HG02588 (cell line): ENCODE measurements around the gene TOLLIP.

ENCODE experiments used
- ATAC-seq: cut with Tn5 transposase; IDR thresholded peaks from one replicate; pipeline ENCODE4 v1.9.1; 2021; ENCODE audit warnings: mild to moderate bottlenecking, moderate library complexity; ENCODE audit not compliant: unreplicated experiment

TOLLIP gene

DNA sequence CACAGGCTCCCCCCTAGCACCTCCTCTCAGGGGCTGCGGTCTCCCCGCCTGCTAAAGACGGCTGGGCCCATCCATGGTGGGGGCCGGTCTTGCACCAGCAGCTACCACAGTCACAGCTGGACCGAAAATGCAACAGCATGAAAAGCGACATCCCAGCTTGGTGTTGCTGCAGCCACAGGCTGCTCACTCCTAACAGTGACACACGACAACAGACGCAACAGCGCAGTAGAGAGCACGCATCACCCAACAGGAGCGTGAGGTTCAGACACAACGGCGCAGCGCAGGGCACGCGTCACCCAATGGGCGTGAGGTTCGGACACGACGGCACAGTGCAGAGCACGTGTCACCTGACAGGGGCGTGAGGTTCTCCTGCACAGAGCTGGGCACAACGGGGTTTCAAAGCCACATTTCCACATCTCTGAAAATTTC is 24.1 kb downstream of the TOLLIP start:
- ATAC-seq, result no peak

DNA sequence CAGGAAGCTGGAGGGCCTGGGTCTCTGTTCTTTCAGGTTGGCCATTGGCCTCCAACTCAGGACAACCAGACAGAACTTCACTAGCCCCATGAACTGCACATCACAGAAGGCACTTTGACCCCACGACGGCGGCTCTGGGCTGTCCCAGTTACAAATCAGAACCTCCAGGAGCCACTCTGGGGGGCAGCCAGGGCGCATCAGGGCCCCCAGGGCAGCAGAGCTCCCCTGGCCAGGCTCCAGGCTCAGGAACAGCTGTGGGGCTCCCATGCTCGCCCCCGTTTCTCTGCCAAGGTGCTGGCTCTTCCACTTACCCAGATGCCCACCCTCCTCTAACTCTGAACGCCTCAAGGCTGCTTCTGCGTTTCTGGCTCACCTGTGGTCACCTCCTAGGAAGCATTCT is 25.5 kb downstream of the TOLLIP start:
- ATAC-seq, result no peak

DNA sequence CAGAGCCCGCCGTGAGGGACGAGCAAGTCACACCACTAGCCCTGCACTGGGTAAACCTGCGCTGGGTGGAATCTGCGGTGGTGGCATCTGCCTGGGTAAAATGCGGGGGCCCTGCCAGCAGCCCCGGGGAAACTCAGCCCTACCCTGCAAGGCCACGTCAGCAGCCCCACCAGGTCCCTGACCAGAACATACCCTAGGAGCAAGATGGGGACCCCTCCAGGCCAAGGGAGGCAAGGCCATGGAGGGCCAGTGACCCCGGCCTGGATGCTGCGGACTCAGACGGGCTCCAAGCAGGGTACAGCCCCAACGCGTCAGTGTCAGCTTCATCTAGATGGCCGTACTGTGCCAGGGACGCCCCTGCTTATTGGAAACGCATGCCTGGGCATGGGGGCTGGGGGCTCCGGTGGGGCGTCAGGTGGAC is 26.3 kb downstream of the TOLLIP start:
- ATAC-seq, result no peak

DNA sequence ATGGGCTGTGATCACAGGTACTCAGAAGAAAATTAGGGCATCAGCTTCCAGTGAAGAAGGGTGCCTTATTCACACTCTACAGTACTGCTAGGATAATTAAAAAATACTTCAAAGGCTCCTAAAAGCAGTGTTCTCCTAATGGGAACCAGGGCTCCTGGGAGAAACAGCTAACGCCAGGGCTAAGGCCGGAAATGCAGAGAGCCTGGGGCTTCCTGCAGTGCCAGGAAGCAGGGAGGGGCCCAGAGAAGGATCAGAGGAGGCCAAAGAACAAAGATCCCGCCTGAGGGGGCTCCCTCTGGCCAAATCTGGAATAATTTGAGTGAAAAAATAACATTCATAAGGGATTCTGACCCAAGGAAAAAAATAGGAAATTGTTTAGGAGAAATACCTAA is 27.5 kb downstream of the TOLLIP start:
- no peak for ATAC-seq

DNA sequence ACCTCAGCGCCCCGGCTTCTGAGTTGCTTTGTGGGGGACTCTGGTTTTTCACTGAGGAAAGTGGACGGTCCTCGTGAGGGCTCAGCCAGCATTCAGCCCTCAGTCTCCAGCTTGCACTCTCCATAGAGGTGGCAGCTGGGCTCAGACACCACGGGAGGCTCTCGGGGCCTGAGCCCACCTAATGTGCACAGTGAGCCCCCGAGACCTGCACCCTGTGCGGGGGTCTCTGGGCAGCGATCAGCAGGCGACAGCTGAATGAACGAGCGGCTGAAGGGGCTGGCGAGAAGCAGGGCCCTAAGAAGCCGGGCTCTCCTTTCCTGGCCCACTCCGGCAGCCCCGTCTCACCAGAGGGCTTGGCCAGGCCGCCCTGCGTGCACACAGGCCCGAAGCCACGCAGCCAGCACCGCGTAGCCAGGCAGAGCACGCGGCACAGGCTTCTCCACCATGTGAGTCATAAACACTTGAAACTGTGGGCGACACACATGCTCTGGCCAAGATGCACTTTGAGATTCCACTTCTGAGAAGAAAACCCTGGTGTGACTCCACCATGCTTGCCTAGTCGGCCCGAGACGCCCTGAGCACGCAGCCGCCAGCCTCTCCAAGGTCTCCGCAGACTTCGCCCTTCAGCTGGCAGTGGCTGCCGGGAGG is 28.0 kb downstream of the TOLLIP start:
- no peak for ATAC-seq

DNA sequence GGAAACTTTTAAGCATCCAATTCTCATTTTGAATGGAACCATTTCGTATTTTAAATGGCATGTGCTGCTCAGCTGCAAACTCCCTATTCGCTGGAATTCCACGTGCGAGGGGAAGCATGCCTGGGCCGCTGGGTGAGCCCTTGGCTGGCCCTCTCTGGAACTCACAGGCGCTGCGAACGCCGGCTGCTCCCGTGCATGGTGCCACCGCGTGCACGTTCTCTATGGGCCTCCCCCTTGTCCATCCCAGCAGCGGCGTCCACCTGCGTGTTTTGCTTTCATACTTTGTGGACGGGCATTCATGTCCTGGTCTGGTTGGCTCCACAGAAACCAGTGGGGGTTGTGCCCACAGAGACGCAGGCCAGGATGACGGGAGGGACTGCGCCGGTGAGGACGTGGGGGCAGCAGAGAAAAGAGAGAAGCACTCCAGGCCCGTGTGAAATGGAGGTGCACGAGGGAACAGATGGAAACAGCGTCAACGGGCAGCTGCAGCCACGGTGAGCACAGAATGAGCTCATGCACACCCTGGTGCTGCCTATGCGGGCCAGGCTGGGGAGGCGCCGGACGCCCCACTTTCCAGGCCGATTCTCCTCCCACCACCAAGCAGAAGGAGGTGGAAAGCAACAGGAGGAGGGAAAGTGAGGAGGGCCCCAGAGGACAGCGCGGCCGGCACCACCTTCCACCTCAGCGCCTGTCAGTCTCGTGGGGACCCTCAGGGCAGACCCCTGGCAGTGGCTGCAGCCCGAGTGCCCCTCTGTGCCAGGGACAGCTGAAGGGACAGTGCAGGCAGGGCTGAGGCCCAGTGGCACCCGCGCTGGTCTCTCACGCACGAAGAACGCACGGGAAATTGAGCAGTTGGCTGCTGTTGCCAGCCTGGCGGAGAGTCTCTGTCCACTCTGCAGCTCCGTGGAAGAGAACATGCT is 29.1 kb downstream of the TOLLIP start:
- ATAC-seq, result no peak

DNA sequence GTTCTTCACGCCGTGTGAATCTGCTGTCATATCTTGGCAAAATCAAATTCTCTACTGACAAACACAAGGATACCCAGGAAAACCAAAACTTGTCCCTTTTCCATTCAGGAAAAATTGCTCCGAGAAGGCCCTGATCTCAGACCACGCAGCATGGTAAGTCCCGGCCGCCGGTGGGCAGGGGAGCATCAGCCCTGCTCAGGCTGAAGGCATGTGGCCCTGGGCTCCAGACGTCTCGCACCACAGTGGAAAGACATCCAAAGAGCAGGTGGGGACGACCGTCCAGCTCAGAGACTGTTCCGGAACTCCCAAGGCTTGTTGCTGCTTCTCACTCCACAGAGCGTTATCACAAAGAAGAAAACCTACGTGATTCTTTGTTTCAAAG is 29.8 kb downstream of the TOLLIP start:
- no peak for ATAC-seq

DNA sequence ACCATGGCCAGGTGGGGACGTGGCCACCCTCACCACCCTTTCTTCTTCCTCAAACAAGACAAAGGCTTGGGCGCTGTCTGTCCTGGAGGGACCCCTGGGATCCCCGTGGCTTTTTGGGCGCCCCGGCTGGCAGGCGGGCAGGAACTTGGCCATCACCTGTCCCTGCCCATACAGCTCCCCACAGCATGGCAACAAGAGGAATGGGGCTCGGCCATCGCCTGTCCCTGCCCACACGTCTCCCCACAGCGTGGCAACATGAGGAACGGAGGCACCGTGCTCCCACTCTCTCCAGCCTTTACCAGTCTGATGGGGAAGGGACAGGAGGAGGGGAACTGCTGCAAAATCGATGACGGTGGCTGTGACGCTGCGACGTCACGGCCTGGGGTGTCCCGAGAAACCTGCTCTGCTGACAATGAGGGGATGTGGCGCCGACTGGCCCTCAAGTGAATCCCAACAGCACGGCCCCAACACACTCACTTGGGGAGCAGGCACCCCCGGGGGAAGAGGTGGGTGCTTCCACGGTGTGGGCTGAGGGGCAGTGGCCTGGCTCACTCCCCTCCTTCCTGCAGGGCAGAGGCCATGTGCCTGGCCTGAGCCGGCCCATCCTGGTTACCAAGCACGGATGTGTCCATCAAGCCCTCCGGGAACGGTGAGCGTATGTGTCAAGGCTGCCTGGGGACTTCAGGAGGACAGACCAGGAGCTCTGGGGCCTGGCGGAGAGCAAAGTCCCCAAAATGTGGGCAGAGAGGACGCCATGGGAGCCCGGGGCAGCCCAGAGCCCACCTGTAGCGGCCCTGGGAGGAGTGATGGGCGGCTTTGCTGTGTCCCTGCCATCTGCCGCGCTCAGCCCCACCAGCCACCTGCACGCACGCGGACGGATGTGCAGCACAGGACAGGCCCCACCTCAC is 30.4 kb downstream of the TOLLIP start:
- ATAC-seq, result no peak

DNA sequence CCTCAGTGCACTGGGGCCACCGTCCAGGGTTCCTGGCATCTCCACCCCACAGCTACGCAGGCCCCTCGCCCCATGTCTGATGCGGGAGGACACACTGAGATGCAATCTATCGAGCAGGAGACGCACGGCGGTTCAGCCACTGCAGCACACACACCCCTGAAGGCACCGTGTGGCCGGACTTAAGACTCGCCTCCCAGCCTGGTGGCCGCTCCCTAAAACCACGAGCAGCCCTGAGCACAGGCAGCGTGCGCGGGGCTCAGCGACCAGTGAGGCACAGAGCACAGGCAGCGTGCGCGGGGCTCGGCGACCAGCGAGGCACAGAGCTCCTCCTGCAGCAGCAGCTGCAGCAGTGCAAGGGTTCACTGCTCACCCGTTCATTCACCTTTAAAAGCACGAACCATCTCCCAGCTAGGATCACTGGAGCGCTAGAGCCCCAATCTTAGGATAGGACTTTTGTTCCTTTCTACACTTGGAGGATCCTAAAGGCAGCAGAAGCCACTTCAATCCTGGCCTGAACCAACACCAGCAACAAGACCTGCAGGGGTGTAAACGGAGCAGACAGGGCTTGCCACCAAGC is 31.4 kb downstream of the TOLLIP start:
- ATAC-seq, result no peak

DNA sequence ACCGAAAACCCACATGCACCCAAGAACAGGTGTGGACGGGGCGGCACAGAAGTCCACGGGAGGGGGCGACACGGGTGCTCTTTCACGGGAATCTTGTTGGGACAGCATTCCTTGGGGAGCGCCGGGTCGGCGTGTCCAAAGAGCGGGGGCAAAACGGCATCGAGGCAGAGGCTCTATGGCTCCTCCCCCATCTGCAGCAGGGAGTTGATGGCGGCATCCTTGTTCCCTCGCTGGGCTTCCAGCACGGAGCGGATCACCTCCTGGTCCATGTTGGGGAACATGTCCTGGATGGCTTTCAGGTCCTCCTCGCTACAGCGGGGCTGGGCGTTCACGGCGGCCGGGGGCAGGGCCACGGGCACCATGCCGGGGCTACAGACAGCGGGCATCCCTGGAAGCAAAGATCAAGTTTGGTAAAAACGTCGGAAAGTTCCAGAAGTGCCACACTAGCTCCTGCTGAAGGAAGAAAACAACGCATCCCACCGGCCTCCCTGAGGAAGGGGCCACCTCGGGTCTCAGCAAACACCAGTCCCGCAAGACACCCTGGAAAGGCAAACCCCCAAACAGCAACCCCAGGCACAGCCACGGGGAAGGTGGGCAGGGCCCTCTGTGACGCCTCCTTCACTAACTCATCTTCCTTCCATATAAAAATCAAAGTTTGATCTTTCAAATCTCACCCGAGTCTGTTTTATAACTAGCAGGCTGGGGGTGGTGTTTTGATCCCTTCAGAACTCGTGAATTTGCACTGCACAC is 32.4 kb downstream of the TOLLIP start:
- no peak for ATAC-seq

DNA sequence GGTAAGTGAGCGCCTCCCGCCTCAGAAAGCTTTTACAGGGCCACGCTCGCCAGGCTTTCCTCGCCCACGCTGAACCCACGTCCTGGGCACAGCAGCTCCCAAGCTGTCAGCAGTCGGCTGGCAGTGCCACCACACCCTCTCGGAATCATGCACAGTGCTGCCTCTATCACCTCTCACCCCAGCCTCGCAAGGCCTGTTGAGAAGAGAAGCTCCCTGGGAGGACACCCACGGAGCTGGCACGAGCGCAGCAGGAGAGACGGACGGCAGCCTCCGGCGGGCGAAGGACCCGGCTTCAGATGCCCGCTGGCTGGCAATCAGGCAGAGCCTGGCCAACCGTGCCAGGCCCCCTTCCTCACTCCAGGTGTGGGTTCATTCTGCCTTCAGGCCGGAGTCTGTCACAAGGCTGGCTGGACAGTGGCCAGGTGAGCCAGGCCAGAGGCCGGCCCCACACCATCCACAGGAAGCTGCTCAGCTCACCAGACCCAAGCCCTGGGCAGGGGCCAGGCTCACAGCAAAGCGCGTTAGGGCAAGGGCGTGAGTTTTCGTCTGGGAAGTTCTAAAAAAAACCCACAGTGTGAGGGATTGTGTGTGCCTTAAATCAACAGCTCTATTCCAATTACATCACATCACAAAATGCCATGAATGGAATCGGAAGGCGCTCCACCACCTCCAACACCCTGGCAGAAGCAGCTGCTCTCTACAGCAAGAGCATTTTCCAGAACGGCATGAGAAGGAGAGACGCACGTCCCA is 33.2 kb downstream of the TOLLIP start:
- no peak for ATAC-seq

DNA sequence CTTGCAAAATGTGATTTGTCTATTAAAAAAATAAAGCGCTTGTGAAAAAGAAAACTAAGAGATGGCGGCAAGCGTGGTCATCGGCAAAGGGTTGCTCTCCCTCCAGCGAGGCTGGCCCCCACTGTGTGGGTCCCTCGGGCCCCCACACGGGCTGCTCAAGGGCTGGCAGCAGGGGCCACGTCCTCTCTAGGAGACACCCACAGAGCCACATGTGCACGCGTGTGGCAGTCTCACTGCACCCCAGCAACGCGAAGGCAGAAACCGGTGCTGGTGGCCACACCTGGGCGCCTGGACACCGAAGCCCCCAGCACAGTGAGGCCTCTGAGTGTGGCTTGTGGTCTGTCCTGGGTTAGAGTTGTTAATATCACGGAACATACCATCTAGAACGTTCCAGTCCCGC is 34.4 kb downstream of the TOLLIP start:
- ATAC-seq, result no peak

DNA sequence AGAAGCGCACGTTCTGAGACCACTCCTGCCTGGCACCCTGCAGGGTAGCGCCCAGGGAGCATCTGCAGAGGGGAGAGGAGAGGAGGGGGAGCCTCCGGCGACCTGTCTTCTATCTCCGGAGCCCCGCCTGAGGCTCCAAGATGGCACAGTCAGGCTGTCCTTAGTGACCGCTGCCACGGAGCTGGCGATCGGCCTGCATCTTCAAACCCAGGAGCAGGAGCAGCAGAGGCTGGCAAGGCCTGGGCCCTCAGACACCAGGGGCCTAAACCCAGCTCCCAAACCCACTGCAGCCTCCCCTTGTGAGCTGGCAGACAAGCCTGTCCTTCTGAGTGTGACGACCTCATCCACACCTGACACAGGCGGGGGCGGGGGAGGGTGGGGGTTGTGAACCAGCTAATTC is 34.9 kb downstream of the TOLLIP start:
- no peak for ATAC-seq

DNA sequence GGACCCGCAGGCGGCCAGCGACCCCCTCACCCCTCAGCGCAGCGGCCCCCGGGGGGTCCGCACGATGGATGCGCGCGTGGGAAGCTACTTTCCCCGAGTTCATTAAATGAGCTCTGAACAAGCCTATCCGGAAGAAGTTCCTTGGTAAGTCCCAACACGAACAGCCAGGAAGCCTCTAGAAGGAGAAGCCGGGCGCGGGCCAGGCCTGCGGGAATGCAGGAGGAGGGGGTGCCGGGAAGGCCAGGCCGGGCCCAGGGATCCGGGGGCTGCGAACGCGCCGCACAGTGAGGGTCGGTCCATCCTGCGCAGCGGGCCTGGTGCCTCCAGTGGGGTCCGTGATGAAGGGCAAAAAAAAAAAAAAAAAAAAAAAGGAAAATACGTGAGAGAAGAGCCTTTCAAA is 36.9 kb downstream of the TOLLIP start:
- no peak for ATAC-seq

DNA sequence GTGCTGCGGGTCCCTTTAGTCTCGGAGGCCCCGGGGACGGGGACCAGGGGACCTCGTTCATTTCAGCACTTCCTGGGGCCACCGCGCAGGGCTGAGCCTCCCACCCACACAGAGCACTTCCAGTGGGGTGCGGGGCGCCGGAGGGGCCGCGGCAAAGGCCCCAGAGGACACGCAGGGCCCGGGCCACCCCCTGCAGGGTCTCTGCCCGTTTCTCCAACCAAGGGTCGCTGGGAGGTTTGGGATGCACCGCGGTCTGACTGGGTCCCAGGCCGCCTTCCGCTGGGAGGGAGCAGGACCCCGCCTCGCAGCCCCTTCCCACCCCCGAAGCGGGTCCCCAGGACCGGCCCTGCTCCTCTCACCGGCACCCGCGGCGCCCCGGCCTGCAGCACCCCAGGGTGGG is 37.5 kb downstream of the TOLLIP start:
- no peak for ATAC-seq

DNA sequence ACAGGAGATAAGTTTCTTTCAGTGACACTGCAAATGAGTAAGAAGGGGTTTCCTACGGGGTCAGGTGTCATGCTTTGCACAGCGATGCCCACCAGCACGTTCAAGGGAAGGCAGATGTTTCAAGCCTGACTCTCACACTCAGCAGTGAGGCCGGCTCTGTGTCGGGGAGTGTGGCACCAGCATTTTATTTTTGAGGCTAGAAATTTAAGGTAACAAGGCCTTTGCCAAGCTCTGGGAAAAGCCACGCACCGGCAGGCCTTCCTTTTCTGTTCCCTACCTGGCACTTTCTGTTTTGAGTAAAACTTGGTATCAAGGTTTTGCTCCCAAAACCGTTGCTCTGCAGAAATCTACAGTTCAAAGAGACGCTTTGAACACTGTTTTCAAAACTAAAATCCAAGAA is 38.0 kb downstream of the TOLLIP start:
- ATAC-seq, result no peak

DNA sequence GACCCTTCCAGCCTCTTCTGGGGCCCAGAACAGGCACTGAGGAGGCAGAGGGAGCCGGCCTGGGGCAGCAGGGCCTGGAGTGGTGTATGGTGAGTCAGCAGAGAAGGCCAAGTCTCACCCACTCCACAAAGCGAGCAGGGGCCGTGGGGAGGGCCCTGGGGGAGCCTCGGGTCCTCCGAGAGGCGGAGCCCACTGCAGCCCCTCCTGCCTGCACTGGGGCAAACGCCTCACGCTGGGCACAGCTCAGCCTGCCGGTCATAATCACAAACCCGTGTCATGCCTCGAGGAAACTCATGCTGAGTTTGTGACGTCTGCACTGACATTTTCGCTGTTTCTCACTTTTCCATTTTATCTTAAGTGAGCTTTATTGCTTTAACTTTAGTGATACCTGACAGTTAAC is 38.4 kb downstream of the TOLLIP start:
- no peak for ATAC-seq

DNA sequence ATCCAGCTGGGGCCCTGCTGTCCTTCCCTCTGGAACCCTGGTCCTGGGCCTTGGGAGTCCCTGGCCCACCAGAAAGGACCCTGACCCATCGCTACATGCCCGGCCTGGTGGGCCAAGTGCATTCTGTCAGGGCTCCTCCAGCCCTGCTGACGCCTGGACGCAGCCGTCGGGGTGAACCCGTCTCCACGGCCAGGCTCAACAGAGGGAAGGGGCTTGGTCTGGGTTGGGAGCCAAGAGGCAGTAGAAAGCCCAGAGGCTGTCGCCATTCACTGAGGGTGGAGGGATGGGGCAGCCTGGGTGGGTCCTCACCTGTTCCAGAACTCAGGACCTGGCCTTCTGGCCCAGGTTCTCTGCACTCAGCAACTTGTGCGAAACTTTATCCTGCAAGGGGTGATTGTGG is 39.0 kb downstream of the TOLLIP start:
- ATAC-seq, result no peak

DNA sequence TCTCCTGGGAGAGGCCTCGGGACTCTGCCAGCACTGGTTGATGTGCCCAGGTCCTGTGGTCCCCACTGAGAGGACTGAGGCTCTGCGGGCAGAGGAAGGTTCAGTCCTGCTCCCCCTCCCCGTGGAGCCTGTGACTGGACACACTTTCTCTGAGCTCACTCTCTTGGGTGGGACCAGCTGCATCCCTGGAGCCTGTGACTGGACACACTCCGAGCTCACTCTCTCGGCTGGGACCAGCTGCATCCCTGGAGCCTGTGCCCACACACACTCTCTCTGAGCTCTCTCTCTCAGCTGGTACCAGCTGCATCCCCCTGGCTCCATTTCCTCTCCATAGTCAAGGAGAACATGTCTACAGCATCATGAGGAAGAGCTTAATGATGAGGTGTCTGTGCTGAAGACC is 39.5 kb downstream of the TOLLIP start:
- no peak for ATAC-seq
